ENCODE data around the gene SSH2. TPM values are rescaled to one million over a fixed set of nuclear protein-coding genes. Genes with fewer than 3 reads are reported as not detected.

SSH2 gene
- polyA plus RNA-seq, 1 donor from 2014 or later = 16.6 TPM

DNA sequence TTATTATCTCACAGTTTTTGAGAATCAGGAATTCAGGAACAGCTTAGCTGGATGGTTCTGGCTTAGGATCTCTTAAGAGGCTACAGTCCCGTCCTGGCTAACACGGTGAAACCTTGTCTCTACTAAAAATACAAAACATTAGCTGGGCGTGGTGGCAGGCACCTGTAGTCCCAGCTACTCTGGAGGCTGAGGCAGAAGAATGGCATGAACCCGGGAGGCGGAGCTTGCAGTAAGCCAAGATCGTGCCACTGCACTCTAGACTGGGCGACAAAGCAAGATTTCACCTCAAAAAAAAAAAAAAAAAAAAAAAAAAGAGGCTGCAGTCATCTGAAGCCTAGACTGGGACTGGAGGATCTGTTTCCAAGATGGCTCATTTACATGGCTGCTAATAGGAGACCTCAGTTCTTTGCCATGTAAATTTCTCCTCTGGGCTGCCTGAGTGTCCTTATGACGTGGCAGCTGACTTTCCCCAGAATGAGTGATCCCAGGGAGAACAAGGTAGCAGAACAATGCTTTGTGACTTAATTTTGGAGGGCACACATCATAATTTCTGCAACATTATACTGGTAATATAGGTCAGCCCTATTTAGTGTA, 211.5 kb downstream of the SSH2 start:
- no peak overlapping the region for H3K4me3 ChIP-seq (ENCODE audit: low read length)
- no peak overlapping the region for H2AFZ ChIP-seq (ENCODE audit: low read depth, low read length)
- H3F3A ChIP-seq (ENCODE audit: insufficient read depth, low read length, poor library complexity, severe bottlenecking) = no peaks in the 10 kb centered on the region
- no peak for TF ChIP-seq RAD21 (conservative IDR thresholded peaks at IDR 0.05)
- TF ChIP-seq, protein P1, sequence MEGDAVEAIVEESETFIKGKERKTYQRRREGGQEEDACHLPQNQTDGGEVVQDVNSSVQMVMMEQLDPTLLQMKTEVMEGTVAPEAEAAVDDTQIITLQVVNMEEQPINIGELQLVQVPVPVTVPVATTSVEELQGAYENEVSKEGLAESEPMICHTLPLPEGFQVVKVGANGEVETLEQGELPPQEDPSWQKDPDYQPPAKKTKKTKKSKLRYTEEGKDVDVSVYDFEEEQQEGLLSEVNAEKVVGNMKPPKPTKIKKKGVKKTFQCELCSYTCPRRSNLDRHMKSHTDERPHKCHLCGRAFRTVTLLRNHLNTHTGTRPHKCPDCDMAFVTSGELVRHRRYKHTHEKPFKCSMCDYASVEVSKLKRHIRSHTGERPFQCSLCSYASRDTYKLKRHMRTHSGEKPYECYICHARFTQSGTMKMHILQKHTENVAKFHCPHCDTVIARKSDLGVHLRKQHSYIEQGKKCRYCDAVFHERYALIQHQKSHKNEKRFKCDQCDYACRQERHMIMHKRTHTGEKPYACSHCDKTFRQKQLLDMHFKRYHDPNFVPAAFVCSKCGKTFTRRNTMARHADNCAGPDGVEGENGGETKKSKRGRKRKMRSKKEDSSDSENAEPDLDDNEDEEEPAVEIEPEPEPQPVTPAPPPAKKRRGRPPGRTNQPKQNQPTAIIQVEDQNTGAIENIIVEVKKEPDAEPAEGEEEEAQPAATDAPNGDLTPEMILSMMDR (IDR thresholded peaks at IDR 0.05; ENCODE audit: poor library complexity, severe bottlenecking) = no peak
- TF ChIP-seq POLR2AphosphoS5 (IDR thresholded peaks at IDR 0.05) = no peak
- no peak for TF ChIP-seq SMC3 (conservative IDR thresholded peaks at IDR 0.05; ENCODE audit: poor library complexity)
- H3K4me2 ChIP-seq (ENCODE audit: low read length) = no peak overlapping the region
- no peaks in the 10 kb centered on the region for H4K20me1 ChIP-seq (ENCODE audit: insufficient read depth)
- no peaks in the 10 kb centered on the region for H3K9me3 ChIP-seq (ENCODE audit: low read length)
- H3K27me3 ChIP-seq (ENCODE audit: insufficient read depth, low read depth, low read length) = no peaks in the 10 kb centered on the region
- no peaks in the 10 kb centered on the region for H3K79me2 ChIP-seq (replicated peaks; ENCODE audit: insufficient read depth, low read length)
- no peak overlapping the region for H3K9ac ChIP-seq (ENCODE audit: low read length)
- H3K9me2 ChIP-seq (ENCODE audit: insufficient read depth, low read length) = no peaks in the 10 kb centered on the region
- H3K27ac ChIP-seq (ENCODE audit: low read length) = no peak overlapping the region
- H3K36me3 ChIP-seq (ENCODE audit: insufficient read depth, low read length) = no peaks in the 10 kb centered on the region

DNA sequence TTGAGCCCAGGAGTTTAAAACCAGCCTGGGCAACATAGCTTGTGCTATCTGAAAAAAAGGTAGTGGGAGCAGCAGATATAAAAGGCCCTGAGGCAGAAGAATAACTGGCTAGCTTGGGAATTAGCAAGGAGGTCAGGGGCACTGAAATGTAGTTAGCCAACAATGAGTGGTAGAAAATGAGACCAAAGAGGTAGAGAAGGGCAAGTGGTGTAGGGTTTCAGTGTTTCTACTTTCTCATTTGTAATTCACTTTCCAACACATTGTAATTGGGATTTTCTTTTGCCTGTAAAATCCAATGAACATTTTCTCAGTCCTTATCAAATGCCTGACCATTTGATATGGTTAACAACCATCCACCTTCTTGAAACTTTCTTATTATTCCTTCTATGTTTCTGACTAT, 212.2 kb downstream of the SSH2 start:
- TF ChIP-seq TAF1 (IDR thresholded peaks at IDR 0.05; ENCODE audit: low read depth) = no peak
- TF ChIP-seq EZH2 (IDR thresholded peaks at IDR 0.05; ENCODE audit: borderline replicate concordance, insufficient read depth, low read length, poor library complexity, severe bottlenecking) = no peak
- no peak for TF ChIP-seq POLR2AphosphoS5 (IDR thresholded peaks at IDR 0.05)
- no peaks in the 10 kb centered on the region for H3K9me3 ChIP-seq (ENCODE audit: low read length)
- H2AFZ ChIP-seq (ENCODE audit: low read depth, low read length) = no peak overlapping the region
- H3K36me3 ChIP-seq (ENCODE audit: insufficient read depth, low read length) = no peaks in the 10 kb centered on the region
- H3K27me3 ChIP-seq (ENCODE audit: insufficient read depth, low read depth, low read length) = no peaks in the 10 kb centered on the region
- no peak overlapping the region for H3K4me2 ChIP-seq (ENCODE audit: low read length)
- no peaks in the 10 kb centered on the region for H3F3A ChIP-seq (ENCODE audit: insufficient read depth, low read length, poor library complexity, severe bottlenecking)
- no peak overlapping the region for H3K4me3 ChIP-seq (ENCODE audit: low read length)
- H3K27ac ChIP-seq (ENCODE audit: low read length) = no peak overlapping the region
- H3K9ac ChIP-seq (ENCODE audit: low read length) = no peak overlapping the region
- H4K20me1 ChIP-seq (ENCODE audit: insufficient read depth) = no peaks in the 10 kb centered on the region
- H3K9me2 ChIP-seq (ENCODE audit: insufficient read depth, low read length) = no peaks in the 10 kb centered on the region
- H3K79me2 ChIP-seq (replicated peaks; ENCODE audit: insufficient read depth, low read length) = no peaks in the 10 kb centered on the region

DNA sequence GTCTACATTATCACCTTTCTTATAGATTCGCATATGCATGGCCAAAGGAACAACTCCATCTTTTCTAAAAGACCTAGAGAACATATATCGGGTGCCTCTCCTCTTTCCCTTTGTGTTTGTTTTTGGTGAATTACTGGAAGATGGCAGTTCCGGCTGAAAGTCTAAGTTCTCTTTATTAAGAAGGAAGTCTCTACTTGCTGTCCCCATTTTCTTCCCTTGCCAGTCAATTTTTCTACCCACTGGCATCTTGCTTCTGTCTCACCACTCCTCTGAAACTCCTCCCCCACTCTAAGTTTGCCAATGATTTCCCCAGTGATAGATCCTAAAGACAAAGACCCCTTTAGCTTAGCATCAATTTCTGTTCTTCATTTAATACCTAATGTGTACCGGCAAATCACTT, 213.5 kb downstream of the SSH2 start:
- no peaks in the 10 kb centered on the region for H3K9me3 ChIP-seq (ENCODE audit: low read length)
- TF ChIP-seq RAD21 (conservative IDR thresholded peaks at IDR 0.05) (no peak), EZH2 (IDR thresholded peaks at IDR 0.05; ENCODE audit: borderline replicate concordance, insufficient read depth, low read length, poor library complexity, severe bottlenecking) (no peak), SMC3 (conservative IDR thresholded peaks at IDR 0.05; ENCODE audit: poor library complexity) (no peak), EP300 (conservative IDR thresholded peaks at IDR 0.05; ENCODE audit: poor library complexity, severe bottlenecking) (no peak), POLR2AphosphoS5 (IDR thresholded peaks at IDR 0.05) (no peak), TAF1 (IDR thresholded peaks at IDR 0.05; ENCODE audit: low read depth) (no peak), MXI1 (conservative IDR thresholded peaks at IDR 0.05; ENCODE audit: poor library complexity, severe bottlenecking) (no peak)
- TF ChIP-seq, protein P1 (IDR thresholded peaks at IDR 0.05; ENCODE audit: poor library complexity, severe bottlenecking) = no peak
- TF ChIP-seq, protein P2, sequence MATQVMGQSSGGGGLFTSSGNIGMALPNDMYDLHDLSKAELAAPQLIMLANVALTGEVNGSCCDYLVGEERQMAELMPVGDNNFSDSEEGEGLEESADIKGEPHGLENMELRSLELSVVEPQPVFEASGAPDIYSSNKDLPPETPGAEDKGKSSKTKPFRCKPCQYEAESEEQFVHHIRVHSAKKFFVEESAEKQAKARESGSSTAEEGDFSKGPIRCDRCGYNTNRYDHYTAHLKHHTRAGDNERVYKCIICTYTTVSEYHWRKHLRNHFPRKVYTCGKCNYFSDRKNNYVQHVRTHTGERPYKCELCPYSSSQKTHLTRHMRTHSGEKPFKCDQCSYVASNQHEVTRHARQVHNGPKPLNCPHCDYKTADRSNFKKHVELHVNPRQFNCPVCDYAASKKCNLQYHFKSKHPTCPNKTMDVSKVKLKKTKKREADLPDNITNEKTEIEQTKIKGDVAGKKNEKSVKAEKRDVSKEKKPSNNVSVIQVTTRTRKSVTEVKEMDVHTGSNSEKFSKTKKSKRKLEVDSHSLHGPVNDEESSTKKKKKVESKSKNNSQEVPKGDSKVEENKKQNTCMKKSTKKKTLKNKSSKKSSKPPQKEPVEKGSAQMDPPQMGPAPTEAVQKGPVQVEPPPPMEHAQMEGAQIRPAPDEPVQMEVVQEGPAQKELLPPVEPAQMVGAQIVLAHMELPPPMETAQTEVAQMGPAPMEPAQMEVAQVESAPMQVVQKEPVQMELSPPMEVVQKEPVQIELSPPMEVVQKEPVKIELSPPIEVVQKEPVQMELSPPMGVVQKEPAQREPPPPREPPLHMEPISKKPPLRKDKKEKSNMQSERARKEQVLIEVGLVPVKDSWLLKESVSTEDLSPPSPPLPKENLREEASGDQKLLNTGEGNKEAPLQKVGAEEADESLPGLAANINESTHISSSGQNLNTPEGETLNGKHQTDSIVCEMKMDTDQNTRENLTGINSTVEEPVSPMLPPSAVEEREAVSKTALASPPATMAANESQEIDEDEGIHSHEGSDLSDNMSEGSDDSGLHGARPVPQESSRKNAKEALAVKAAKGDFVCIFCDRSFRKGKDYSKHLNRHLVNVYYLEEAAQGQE (IDR thresholded peaks at IDR 0.05; ENCODE audit: borderline replicate concordance) = no peak
- H3K36me3 ChIP-seq (ENCODE audit: insufficient read depth, low read length) = no peaks in the 10 kb centered on the region
- no peak overlapping the region for H3K4me3 ChIP-seq (ENCODE audit: low read length)
- no peaks in the 10 kb centered on the region for H3K79me2 ChIP-seq (replicated peaks; ENCODE audit: insufficient read depth, low read length)
- no peak overlapping the region for H3K27ac ChIP-seq (ENCODE audit: low read length)
- no peaks in the 10 kb centered on the region for H4K20me1 ChIP-seq (ENCODE audit: insufficient read depth)
- no peaks in the 10 kb centered on the region for H3F3A ChIP-seq (ENCODE audit: insufficient read depth, low read length, poor library complexity, severe bottlenecking)
- no peak overlapping the region for H3K4me2 ChIP-seq (ENCODE audit: low read length)
- no peak overlapping the region for H2AFZ ChIP-seq (ENCODE audit: low read depth, low read length)
- H3K27me3 ChIP-seq (ENCODE audit: insufficient read depth, low read depth, low read length) = no peaks in the 10 kb centered on the region
- H3K9me2 ChIP-seq (ENCODE audit: insufficient read depth, low read length) = no peaks in the 10 kb centered on the region
- H3K9ac ChIP-seq (ENCODE audit: low read length) = no peak overlapping the region

Data from neural cell (in vitro differentiated cells).